ENCODE results near the gene EXOSC6.
"Not testable (repeated sequence)": the region's sequence is repeated elsewhere in the genome, so short reads cannot be mapped to it uniquely, and the experiment has no call there.

- TF ChIP-seq CTCF, EP300, POLR2A (IDR thresholded peaks at IDR 0.05): not testable (repeated sequence)
These were observed 2.0 kb downstream of the EXOSC6 start for GRCh38 chr16:70249697-70250096.
